Right renal pelvis (tissue), 4 donors: ENCODE results near the gene CLSTN2. TPM values are rescaled to one million over a fixed set of nuclear protein-coding genes. Genes with fewer than 3 reads are reported as not detected.

Source experiments
- DNase-seq, 4 donors: peaks; one replicate each; pipeline ENCODE4 v3.0.0-alpha.2; 2013; ENCODE audit warnings: low read depth in 4 of 4, low spot score in 3 of 4, missing footprints in 1 of 4
- polyA plus RNA-seq, 4 donors: library from polyadenylated mRNA; unstranded; fragments of 120-200 nt; gene quantifications; one replicate each; pipeline ENCODE4 v1.2.1, GENCODE V29; 2013; ENCODE audit not compliant: insufficient read length in 4 of 4

Gene CLSTN2
- polyA plus RNA-seq, result 1 to 10 TPM; 1.5 to 2.0 (median 1.9) TPM

GRCh38 chr3:139935016-139935865 is at the start of gene CLSTN2:
CLSTN2 (plus strand) TSS chr3:139935185.
- peak in 3 of 4 donors; percentile 58 to 64 (median 63) for DNase-seq

- DNase-seq, result no peak
Measured at GRCh38 chr3:139887431-139887830, 47.6 kb upstream of the CLSTN2 start.

GRCh38 chr3:139888561-139889140 is 46.3 kb upstream of the CLSTN2 start:
- no peak for DNase-seq

DNA sequence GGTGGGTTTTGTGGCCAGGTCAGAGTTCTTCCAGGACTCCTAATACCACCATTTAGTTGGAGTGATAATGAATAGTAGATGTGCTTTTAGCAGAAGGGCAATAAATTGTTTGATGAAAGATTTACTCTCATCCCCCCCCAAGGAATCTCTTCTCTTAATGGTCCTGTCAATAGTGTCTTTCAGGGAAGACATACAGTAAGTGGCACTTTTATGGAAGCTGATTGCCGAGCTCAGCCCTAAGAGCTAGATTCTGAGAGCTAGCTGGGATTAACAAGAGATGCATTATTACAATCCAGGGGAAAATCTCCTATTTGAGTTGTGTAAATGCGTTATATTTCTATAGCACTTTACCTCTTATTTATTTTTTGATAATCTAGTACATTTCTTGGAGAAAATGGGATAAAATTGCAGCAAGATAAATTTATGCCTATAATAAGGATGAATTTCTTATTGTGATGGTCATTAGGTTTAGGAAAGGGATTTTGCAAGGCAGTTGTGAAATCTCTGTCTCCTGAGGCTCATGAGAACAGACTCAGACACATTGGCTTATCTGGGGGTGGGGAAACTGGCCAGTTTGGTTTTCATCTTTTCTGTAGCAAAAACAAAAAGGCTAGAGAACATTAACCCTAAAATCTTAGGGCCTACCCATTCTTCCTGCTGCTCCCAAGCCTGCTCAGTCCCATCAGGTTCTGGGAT is 41.6 kb upstream of the CLSTN2 start:
- no peak for DNase-seq

DNA sequence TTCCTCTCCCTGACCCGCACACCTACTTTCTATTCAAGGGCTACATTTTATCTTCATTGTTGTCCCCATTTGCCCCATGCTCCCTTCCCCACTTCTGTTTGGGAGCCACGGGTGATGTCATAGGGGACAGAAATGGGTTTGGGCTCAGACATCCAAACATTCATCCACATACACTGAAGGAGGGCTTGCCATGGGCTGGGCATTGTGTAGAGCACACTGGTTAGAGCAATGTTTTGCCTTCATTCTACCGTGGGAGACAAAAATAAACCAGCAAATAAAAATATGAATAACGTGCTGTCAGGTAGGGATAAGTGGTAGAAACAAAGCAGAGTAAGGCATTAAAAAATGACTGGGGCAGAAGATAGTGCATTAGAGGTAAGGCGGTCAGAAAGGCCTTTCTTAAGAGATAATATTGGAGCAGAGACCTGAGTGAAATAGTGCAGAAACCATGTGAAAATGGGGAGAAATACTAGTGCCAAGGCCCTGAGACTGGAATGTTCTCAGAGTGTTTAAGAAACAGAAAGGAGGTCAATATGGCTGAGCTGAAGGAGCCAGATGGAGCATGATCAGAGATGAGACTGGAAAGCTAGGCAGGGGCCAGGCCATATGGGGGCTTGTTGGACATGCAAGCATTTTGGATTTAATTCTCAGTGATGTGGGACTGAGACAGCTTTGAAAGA is 40.9 kb upstream of the CLSTN2 start:
- no peak for DNase-seq

DNA sequence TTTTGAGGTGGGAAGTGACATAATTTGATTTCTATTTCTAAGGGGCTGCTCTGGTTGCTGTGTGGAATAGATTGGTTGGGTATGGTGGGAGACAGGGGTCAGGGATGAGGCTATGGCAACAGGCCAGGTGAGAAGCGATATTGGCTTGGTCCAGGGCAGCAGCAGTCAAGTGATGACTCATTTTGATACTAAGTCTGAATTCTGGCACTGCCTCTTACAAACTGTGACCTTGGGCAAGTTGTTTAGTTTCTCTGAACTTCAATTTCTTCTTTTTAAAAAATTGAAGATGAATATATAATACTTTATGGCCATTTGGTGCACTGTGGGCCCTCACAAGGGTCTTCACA is 40.4 kb upstream of the CLSTN2 start:
- DNase-seq, result no peak

- no peak for DNase-seq
Measured at GRCh38 chr3:139897759-139898158, 37.2 kb upstream of the CLSTN2 start.

DNA sequence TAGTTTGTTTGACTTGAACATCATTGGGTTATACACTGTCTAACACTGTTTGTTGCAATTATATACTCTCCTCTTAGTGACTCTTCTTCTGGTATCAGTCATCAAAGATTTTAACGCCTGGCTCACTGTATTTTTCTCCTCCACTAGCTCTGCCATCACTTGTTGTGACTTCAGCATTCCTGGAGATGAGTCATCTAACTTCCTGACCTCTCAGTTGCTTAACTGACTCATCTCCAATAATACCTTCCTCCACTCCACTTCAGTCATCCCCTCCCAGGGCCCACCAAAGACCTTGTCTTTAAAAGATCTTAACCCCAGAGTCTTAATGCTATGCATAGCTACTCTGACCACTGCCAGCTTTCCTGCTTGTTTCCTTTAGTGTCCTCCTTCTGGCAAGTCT is 28.6 kb upstream of the CLSTN2 start:
- no peak for DNase-seq

DNA sequence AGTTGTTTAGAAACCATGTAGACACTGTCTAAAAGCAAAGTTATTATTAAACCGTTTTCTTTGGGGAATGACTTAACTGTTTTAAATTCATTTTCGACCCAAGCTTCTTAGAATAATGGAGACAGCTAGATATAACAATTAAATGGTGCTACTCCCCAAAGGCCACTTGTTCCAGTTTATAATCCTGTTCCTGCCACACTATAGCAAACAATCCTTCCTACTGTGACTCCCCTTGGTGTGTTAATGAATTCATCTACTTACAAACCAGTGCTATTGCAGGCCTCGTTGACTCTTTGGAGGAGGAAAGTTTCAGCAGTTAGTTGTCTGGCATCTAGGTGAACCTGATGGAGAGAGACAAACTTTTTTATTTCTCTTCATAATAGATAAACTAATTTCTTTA is 25.2 kb upstream of the CLSTN2 start:
- no peak for DNase-seq

- DNase-seq, result no peak
Measured at GRCh38 chr3:139916271-139916670, 18.7 kb upstream of the CLSTN2 start.

- no peak for DNase-seq
Measured at GRCh38 chr3:139917226-139917785, 17.7 kb upstream of the CLSTN2 start.

DNA sequence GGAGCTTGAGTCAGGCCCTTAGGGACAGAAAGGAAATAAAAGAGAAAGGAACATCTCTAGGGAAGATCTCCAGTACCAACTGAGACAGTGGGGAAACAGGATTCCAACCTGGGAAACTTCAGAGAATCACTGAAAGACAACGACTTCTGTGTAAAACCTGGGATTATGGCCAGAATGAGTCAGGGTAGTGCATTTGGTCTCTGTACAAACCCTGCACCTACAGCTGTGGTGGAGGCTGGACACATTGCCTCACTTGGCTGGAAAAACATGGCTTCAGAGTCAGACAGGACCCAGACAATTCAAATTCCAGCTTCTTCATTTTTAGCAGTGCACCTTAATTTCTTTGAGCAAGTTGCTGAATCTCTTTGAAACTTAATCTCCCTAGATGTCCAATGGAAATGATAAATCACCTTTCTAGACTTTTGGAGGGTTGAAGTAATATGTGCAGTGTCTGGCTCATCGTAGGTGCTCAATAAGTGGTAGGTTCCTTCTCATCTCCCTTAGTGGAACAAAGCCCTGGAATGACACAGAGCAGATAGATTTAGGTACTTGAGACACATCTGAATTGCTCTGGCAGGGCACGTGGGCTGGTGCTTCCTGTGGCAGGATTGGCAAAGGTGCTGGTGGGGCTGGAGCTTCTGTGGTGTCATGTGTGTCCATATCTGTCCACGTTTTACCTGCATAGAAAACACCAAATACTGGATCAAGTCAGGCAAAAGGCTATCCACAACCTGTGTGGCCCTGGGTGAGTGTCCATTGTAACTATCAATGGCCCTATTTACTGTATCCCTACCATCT is 6.1 kb upstream of the CLSTN2 start:
- no peak for DNase-seq

- no peak for DNase-seq
Measured at GRCh38 chr3:139930211-139930610, 4.8 kb upstream of the CLSTN2 start.

- no peak for DNase-seq
Measured at GRCh38 chr3:139933766-139934165, 1.2 kb upstream of the CLSTN2 start.

DNA sequence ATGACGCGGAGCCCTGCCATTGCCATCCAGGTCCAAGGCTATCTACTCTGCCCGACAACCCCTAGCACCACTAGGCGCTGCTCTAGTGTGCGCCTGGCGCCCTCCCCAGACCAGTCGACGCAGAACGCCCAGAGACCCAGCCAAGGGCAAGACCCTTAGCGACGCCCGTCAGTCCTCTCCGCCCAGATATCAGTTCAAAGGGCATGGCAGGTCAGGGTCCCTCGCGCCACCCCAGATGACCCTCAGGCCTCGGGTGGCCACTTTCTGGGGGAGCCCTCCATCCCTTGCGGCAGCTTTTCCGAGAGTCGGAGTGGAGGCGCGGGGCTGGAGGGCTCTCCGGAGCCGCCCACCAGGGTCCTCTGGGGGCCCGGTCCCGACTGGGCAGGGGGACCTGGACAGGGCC is 371 bp upstream of the CLSTN2 start:
- no peak for DNase-seq

GRCh38 chr3:139935866-139936817 is 1.2 kb downstream of the CLSTN2 start:
- no peak for DNase-seq

- peak in 1 of 4 donors; percentile 35 for DNase-seq
Measured at GRCh38 chr3:139937674-139938279, 2.8 kb downstream of the CLSTN2 start.

GRCh38 chr3:139939681-139940190 is 4.8 kb downstream of the CLSTN2 start:
- no peak for DNase-seq
